ENCODE data around the gene UHMK1. TPM values are rescaled to one million over a fixed set of nuclear protein-coding genes. Genes with fewer than 3 reads are reported as not detected.
A peak's percentile ranks its signal among the peaks of the same experiment; 100 is the strongest.

UHMK1 gene
- total and polyA plus RNA-seq, 8 donors, result 28.8 to 56.6 (median 34.4) TPM

GRCh38 chr1:162527314-162527713 lies 29.7 kb downstream of the UHMK1 start:
- no peaks in the 10 kb centered on the region for H3K9me3 ChIP-seq
- no peak overlapping the region for H3K4me3 ChIP-seq
- no peak overlapping the region for H3K27ac ChIP-seq
- no peak for TF ChIP-seq CTCF (IDR thresholded peaks at IDR 0.05)
- ATAC-seq, result no peak
- H3K4me1 ChIP-seq, result no peaks in the 10 kb centered on the region
- DNase-seq, result no peak
- peaks cover 0 to 48% of the 10 kb centered on the region in 2 donors for H3K36me3 ChIP-seq
- intact Hi-C loops (cut with DNase I), result no loop called here
- no peaks in the 10 kb centered on the region for H3K27me3 ChIP-seq

- TF ChIP-seq CTCF (IDR thresholded peaks at IDR 0.05), result no peak
- no peak for DNase-seq
- peak overlapping the region in 1 of 2 donors; percentile 3 for H3K27ac ChIP-seq
- ATAC-seq, result peak; percentile 53
- no peaks in the 10 kb centered on the region for H3K4me1 ChIP-seq
- no peaks in the 10 kb centered on the region for H3K27me3 ChIP-seq
- H3K36me3 ChIP-seq, result peaks cover 0 to 17% of the 10 kb centered on the region in 2 donors
- no peak overlapping the region for H3K4me3 ChIP-seq
- no peaks in the 10 kb centered on the region for H3K9me3 ChIP-seq
- intact Hi-C loops (cut with DNase I), result no loop called here
These were observed 32.8 kb downstream of the UHMK1 start for GRCh38 chr1:162530307-162530987.

GRCh38 chr1:162530988-162531319 lies 33.3 kb downstream of the UHMK1 start:
- Histone ChIP-seq H3K9me3 (no peaks in the 10 kb centered on the region), H3K27me3 (no peaks in the 10 kb centered on the region), H3K4me1 (no peaks in the 10 kb centered on the region), H3K4me3 (no peak overlapping the region), H3K36me3 (peaks cover 0 to 13% of the 10 kb centered on the region in 2 donors), H3K27ac (peak overlapping the region in 1 of 2 donors; percentile 3)
- no peak for TF ChIP-seq CTCF (IDR thresholded peaks at IDR 0.05)
- DNase-seq (no peak), ATAC-seq (no peak)
- intact Hi-C loops (cut with DNase I), result no loop called here

- no peaks in the 10 kb centered on the region for H3K27me3 ChIP-seq
- no peak for ATAC-seq
- no peak overlapping the region for H3K27ac ChIP-seq
- H3K9me3 ChIP-seq, result no peaks in the 10 kb centered on the region
- H3K4me1 ChIP-seq, result no peaks in the 10 kb centered on the region
- DNase-seq, result no peak
- intact Hi-C loops (cut with DNase I), result no loop called here
- H3K36me3 ChIP-seq, result no peaks in the 10 kb centered on the region
- no peak for TF ChIP-seq CTCF (IDR thresholded peaks at IDR 0.05)
- no peak overlapping the region for H3K4me3 ChIP-seq
These were observed 37.9 kb downstream of the UHMK1 start for GRCh38 chr1:162535501-162535900.

- Histone ChIP-seq H3K27me3 (no peaks in the 10 kb centered on the region), H3K27ac (no peak overlapping the region), H3K36me3 (no peaks in the 10 kb centered on the region), H3K4me3 (no peak overlapping the region), H3K9me3 (no peaks in the 10 kb centered on the region), H3K4me1 (no peaks in the 10 kb centered on the region)
- intact Hi-C loops (cut with DNase I), result no loop called here
- DNase-seq (no peak), ATAC-seq (no peak)
- TF ChIP-seq CTCF (IDR thresholded peaks at IDR 0.05), result no peak
These were observed 38.9 kb downstream of the UHMK1 start for GRCh38 chr1:162536511-162536910.

Measured in left lung (tissue), 10 donors.